SK-N-SH (cell line): Measurements from ENCODE around the gene TMPRSS15. TPM values are rescaled to one million over a fixed set of nuclear protein-coding genes. Genes with fewer than 3 reads are reported as not detected.

ENCODE experiments used
- CTCF ChIA-PET: fragments of 300-600, 350-600 bp; formaldehyde crosslinking; extraction: SDS; loops from one replicate; lab custom pipeline; 2021; lab: Yijun Ruan, JAX
- POLR2A ChIA-PET: fragments of 350-600 bp; sonication (Branson Sonifier 250); formaldehyde crosslinking; extraction: SDS; loops from one replicate; lab custom pipeline; 2020; ENCODE audit warnings: antibody characterized with exemption, inconsistent platforms; lab: Yijun Ruan, JAX
- DNase-seq: peaks from one replicate; pipeline ENCODE4 v3.0.0; 2012
- H2AFZ ChIP-seq: fragments of 200-600 bp; sonication (generic); 2 replicates; pipeline ENCODE4 v1.8.1; 2016; ENCODE audit warnings: antibody characterized with exemption, mild to moderate bottlenecking, low read depth
- H3F3A ChIP-seq: fragments of 200-600 bp; sonication (generic); replicated peaks from 2 replicates; pipeline ENCODE3; 2016; ENCODE audit warnings: antibody characterized with exemption, mild to moderate bottlenecking; ENCODE audit not compliant: insufficient read depth
- H3K27ac ChIP-seq, 2 experiments: fragments of 200-500 bp in 1 of 2; fragments of 200-600 bp in 1 of 2; sonication (Bioruptor generic) in 1 of 2; sonication (generic), shearing (Covaris generic) in 1 of 2; 2 replicates each; pipeline versions ENCODE4 v1.5.1 to v1.6.1; 2014 to 2016; ENCODE audit warnings: low read depth in 2 of 2, inconsistent platforms in 1 of 2, low read length in 1 of 2, mild to moderate bottlenecking in 1 of 2, mixed read lengths in 1 of 2
- H3K27me3 ChIP-seq: fragments of 200-600 bp; sonication (generic), shearing (Covaris generic); 2 replicates; pipeline ENCODE4 v1.6.1; 2016; ENCODE audit warnings: mixed run types; ENCODE audit not compliant: insufficient read depth
- H3K36me3 ChIP-seq, 2 experiments: fragments of 200-500 bp in 1 of 2; fragments of 200-600 bp in 1 of 2; sonication (Bioruptor generic) in 1 of 2; sonication (generic) in 1 of 2; replicated peaks in 1 of 2; 2 replicates each; pipeline versions ENCODE3 to v1.5.1; 2014 to 2016; ENCODE audit warnings: low read length in 1 of 2, mild to moderate bottlenecking in 1 of 2; ENCODE audit not compliant: insufficient read depth in 2 of 2, control insufficient read depth in 1 of 2
- H3K4me1 ChIP-seq, 2 experiments: fragments of 200-500 bp in 1 of 2; fragments of 200-600 bp in 1 of 2; sonication (Bioruptor generic) in 1 of 2; sonication (generic), shearing (Covaris generic) in 1 of 2; 2 replicates each; pipeline versions ENCODE4 v1.5.1 to v1.6.1; 2014 to 2016; ENCODE audit warnings: low read depth in 1 of 2, low read length in 1 of 2, mixed run types in 1 of 2; ENCODE audit not compliant: insufficient read depth in 2 of 2, control insufficient read depth in 1 of 2
- H3K4me2 ChIP-seq: fragments of 200-600 bp; sonication (generic), shearing (Covaris generic); 2 replicates; pipeline ENCODE4 v1.6.1; 2017; ENCODE audit warnings: mixed run types
- H3K4me3 ChIP-seq, 2 experiments: fragments of 200-500 bp in 1 of 2; fragments of 200-600 bp in 1 of 2; sonication (Bioruptor generic) in 1 of 2; sonication (generic), shearing (Covaris generic) in 1 of 2; 2 replicates each; pipeline versions ENCODE4 v1.5.1 to v1.8.1; 2014 to 2016; ENCODE audit warnings: low read depth in 2 of 2, inconsistent platforms in 1 of 2, low read length in 1 of 2, mild to moderate bottlenecking in 1 of 2, mixed read lengths in 1 of 2, moderate library complexity in 1 of 2
- H3K79me2 ChIP-seq: fragments of 200-600 bp; sonication (generic); 2 replicates; pipeline ENCODE4 v1.8.1; 2017; ENCODE audit warnings: mild to moderate bottlenecking; ENCODE audit not compliant: insufficient read depth
- H3K9ac ChIP-seq: fragments of 200-600 bp; sonication (generic); 2 replicates; pipeline ENCODE4 v1.6.1; 2017; ENCODE audit warnings: mixed run types
- H3K9me2 ChIP-seq: fragments of 200-600 bp; sonication (generic); 2 replicates; pipeline ENCODE4 v1.6.1; 2017; ENCODE audit warnings: mixed run types
- H3K9me3 ChIP-seq: fragments of 200-600 bp; sonication (generic); 2 replicates; pipeline ENCODE4 v1.6.1; 2017; ENCODE audit warnings: mixed run types, mild to moderate bottlenecking, moderate library complexity
- H4K20me1 ChIP-seq: fragments of 200-600 bp; sonication (generic); 2 replicates; pipeline ENCODE4 v1.6.1; 2017; ENCODE audit warnings: mild to moderate bottlenecking, mixed run types; ENCODE audit not compliant: insufficient read depth
- FOXJ3 ChIP-seq: sonication (generic); formaldehyde crosslinking; IDR thresholded peaks from 2 replicates; pipeline ENCODE4 v1.5.1; 2020; ENCODE audit warnings: mild to moderate bottlenecking, missing genetic modification reagents
- FOXM1 ChIP-seq: IDR thresholded peaks from 2 replicates; pipeline ENCODE4 v1.4.0; 2012; ENCODE audit warnings: low read depth, mild to moderate bottlenecking
- GATA2 ChIP-seq: sonication (generic); formaldehyde crosslinking; IDR thresholded peaks from 2 replicates; pipeline ENCODE4 v1.5.0; 2020; ENCODE audit warnings: mild to moderate bottlenecking, missing genetic modification reagents
- MEF2A ChIP-seq: IDR thresholded peaks from 2 replicates; pipeline ENCODE4 v1.4.0; 2012; ENCODE audit warnings: low read depth, borderline replicate concordance
- NFIC ChIP-seq: IDR thresholded peaks from 2 replicates; pipeline ENCODE4 v1.4.0; 2012; ENCODE audit warnings: borderline replicate concordance
- POLR2AphosphoS5 ChIP-seq: IDR thresholded peaks from 2 replicates; pipeline ENCODE4 v1.6.1; 2012; ENCODE audit warnings: low read depth, low read length
- RCOR1 ChIP-seq: fragments of 150-350 bp; IDR thresholded peaks from 2 replicates; pipeline ENCODE4 v1.6.1; 2017; ENCODE audit warnings: antibody characterized with exemption, low read length
- RFX5 ChIP-seq: IDR thresholded peaks from 2 replicates; pipeline ENCODE4 v1.6.1; 2012; ENCODE audit warnings: mild to moderate bottlenecking, improper control_type of control experiment, low read length
- RXRA ChIP-seq: IDR thresholded peaks from 2 replicates; pipeline ENCODE4 v1.4.0; 2012; ENCODE audit warnings: low read depth, mild to moderate bottlenecking, borderline replicate concordance
- SMC3 ChIP-seq: IDR thresholded peaks from 2 replicates; pipeline ENCODE4 v1.6.1; 2012; ENCODE audit warnings: low read depth, low read length, improper control_type of control experiment
- TEAD4 ChIP-seq: IDR thresholded peaks from 2 replicates; pipeline ENCODE4 v1.4.0; 2012; ENCODE audit warnings: mild to moderate bottlenecking, borderline replicate concordance; ENCODE audit not compliant: insufficient read depth
- WGBS: methylation state at CpG from one replicate; pipeline ENCODE4 v1.1.6; 2017; ENCODE audit warnings: low lambda C conversion rate; 5-methylcytosine and 5-hydroxymethylcytosine counted together
- polyA plus RNA-seq, 3 experiments: library from polyadenylated mRNA; depleted of rRNA; stranded (reverse); fragments of >200 nt; gene quantifications; 2 replicates each; pipeline ENCODE4 v1.2.3, GENCODE V29; 2012
- TF ChIP-seq, protein P1 (sequence below): IDR thresholded peaks from 2 replicates; pipeline ENCODE4 v1.4.0; 2012; ENCODE audit warnings: low read depth, borderline replicate concordance
- TF ChIP-seq, protein P2 (sequence below): IDR thresholded peaks from 2 replicates; pipeline ENCODE4 v1.6.1; 2012; ENCODE audit warnings: mild to moderate bottlenecking, low read depth, low read length, moderate library complexity
- TF ChIP-seq, protein P3 (sequence below): IDR thresholded peaks from 2 replicates; pipeline ENCODE4 v1.4.0; 2012; ENCODE audit warnings: low read depth, borderline replicate concordance

The TMPRSS15 gene
- polyA plus RNA-seq, 1 of the 3 experiments (the other 2 are of a cell fraction): 0.03 TPM

DNA sequence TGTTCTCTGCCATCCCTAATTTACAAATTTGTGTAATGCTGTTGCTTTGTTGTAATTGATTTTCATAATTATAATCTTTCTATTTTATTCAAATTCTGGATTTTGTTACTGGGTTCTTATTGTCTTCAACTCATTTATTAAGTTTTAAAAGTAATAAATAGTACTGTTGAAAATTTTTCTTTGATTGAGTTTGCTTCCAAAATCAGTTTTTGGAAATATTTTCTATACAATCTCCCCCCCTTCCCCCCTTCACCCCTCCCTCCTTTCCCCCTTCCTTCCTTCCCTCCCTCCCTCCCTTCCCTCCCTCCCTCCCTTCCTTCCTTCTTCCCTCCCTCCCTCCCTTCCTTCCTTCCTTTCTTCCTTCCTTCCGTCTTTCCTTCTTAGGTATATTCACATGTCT lies 6.0 kb upstream of the TMPRSS15 start:
- no peak overlapping the region for H3K27ac ChIP-seq
- DNase-seq: no peak
- H3K27me3 ChIP-seq: no peaks in the 10 kb centered on the region
- no peak overlapping the region for H3K9ac ChIP-seq
- H4K20me1 ChIP-seq: no peaks in the 10 kb centered on the region
- H2AFZ ChIP-seq: no peak overlapping the region
- TF ChIP-seq RXRA: no peak
- no peak for TF ChIP-seq NFIC
- TF ChIP-seq SMC3: no peak
- no peak for TF ChIP-seq RCOR1
- TF ChIP-seq POLR2AphosphoS5: no peak
- no peak for TF ChIP-seq GATA2 (CRISPR knock-in tag)
- TF ChIP-seq, protein P1, sequence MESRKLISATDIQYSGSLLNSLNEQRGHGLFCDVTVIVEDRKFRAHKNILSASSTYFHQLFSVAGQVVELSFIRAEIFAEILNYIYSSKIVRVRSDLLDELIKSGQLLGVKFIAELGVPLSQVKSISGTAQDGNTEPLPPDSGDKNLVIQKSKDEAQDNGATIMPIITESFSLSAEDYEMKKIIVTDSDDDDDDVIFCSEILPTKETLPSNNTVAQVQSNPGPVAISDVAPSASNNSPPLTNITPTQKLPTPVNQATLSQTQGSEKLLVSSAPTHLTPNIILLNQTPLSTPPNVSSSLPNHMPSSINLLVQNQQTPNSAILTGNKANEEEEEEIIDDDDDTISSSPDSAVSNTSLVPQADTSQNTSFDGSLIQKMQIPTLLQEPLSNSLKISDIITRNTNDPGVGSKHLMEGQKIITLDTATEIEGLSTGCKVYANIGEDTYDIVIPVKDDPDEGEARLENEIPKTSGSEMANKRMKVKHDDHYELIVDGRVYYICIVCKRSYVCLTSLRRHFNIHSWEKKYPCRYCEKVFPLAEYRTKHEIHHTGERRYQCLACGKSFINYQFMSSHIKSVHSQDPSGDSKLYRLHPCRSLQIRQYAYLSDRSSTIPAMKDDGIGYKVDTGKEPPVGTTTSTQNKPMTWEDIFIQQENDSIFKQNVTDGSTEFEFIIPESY: no peak
- TF ChIP-seq, protein P2, sequence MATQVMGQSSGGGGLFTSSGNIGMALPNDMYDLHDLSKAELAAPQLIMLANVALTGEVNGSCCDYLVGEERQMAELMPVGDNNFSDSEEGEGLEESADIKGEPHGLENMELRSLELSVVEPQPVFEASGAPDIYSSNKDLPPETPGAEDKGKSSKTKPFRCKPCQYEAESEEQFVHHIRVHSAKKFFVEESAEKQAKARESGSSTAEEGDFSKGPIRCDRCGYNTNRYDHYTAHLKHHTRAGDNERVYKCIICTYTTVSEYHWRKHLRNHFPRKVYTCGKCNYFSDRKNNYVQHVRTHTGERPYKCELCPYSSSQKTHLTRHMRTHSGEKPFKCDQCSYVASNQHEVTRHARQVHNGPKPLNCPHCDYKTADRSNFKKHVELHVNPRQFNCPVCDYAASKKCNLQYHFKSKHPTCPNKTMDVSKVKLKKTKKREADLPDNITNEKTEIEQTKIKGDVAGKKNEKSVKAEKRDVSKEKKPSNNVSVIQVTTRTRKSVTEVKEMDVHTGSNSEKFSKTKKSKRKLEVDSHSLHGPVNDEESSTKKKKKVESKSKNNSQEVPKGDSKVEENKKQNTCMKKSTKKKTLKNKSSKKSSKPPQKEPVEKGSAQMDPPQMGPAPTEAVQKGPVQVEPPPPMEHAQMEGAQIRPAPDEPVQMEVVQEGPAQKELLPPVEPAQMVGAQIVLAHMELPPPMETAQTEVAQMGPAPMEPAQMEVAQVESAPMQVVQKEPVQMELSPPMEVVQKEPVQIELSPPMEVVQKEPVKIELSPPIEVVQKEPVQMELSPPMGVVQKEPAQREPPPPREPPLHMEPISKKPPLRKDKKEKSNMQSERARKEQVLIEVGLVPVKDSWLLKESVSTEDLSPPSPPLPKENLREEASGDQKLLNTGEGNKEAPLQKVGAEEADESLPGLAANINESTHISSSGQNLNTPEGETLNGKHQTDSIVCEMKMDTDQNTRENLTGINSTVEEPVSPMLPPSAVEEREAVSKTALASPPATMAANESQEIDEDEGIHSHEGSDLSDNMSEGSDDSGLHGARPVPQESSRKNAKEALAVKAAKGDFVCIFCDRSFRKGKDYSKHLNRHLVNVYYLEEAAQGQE: no peak
- no peak for TF ChIP-seq MEF2A
- TF ChIP-seq TEAD4: no peak
- no peak for TF ChIP-seq RFX5
- TF ChIP-seq, protein P3, sequence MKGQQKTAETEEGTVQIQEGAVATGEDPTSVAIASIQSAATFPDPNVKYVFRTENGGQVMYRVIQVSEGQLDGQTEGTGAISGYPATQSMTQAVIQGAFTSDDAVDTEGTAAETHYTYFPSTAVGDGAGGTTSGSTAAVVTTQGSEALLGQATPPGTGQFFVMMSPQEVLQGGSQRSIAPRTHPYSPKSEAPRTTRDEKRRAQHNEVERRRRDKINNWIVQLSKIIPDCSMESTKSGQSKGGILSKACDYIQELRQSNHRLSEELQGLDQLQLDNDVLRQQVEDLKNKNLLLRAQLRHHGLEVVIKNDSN: no peak
- no peak for TF ChIP-seq FOXJ3 (CRISPR knock-in tag)
- no peak for TF ChIP-seq FOXM1
- no peaks in the 10 kb centered on the region for H3F3A ChIP-seq
- no peaks in the 10 kb centered on the region for H3K9me2 ChIP-seq
- no peak overlapping the region for H3K4me3 ChIP-seq
- no peaks in the 10 kb centered on the region for H3K36me3 ChIP-seq
- CTCF ChIA-PET: no interaction called here
- POLR2A ChIA-PET: no interaction called here
- H3K9me3 ChIP-seq: no peaks in the 10 kb centered on the region
- WGBS: 9% methylated on average over 1 of the region's 1 CpG
- no peak overlapping the region for H3K4me2 ChIP-seq
- no peaks in the 10 kb centered on the region for H3K79me2 ChIP-seq
- no peaks in the 10 kb centered on the region for H3K4me1 ChIP-seq
